Stimulated activated CD8-positive, alpha-beta memory T cell treated with anti-CD3 and anti-CD28 coated beads, Interleukin-4, amount 100 ng/mL, for 1 hour (primary cell): ENCODE measurements around the gene PADI2.
"Not testable (repeated sequence)": the region's sequence is repeated elsewhere in the genome, so short reads cannot be mapped to it uniquely, and the experiment has no call there.

ENCODE experiments used
- DNase-seq, 2 donors: peaks; one replicate each; pipeline ENCODE4 v3.0.0-alpha.2; 2020; ENCODE audit warnings: low read depth in 2 of 2, low spot score in 1 of 2

Gene PADI2

GRCh38 chr1:17086751-17087150 lies 32.5 kb downstream of the PADI2 start:
- no peak for DNase-seq

GRCh38 chr1:17084787-17085186 lies 34.5 kb downstream of the PADI2 start:
- DNase-seq: no peak

GRCh38 chr1:17082761-17083160 lies 36.5 kb downstream of the PADI2 start:
- no peak for DNase-seq

- DNase-seq: no peak
These were observed 37.8 kb downstream of the PADI2 start for GRCh38 chr1:17081439-17081838.

- DNase-seq: no peak
These were observed 38.4 kb downstream of the PADI2 start for GRCh38 chr1:17080880-17081279.

- DNase-seq: no peak
These were observed 39.0 kb downstream of the PADI2 start for GRCh38 chr1:17080085-17080759.

- no peak for DNase-seq
These were observed 40.0 kb downstream of the PADI2 start for GRCh38 chr1:17078991-17079868.

- DNase-seq: no peak
These were observed 43.6 kb downstream of the PADI2 start for GRCh38 chr1:17075470-17076255.

GRCh38 chr1:17071794-17072193 lies 47.5 kb downstream of the PADI2 start:
- no peak for DNase-seq

- no peak for DNase-seq
These were observed 49.1 kb downstream of the PADI2 start for GRCh38 chr1:17070163-17070525.

- DNase-seq: no peak
These were observed 49.6 kb downstream of the PADI2 start for GRCh38 chr1:17069452-17070162.

GRCh38 chr1:17068789-17069188 lies 50.5 kb downstream of the PADI2 start:
- DNase-seq: no peak

GRCh38 chr1:17067465-17068240 lies 51.6 kb downstream of the PADI2 start:
- no peak for DNase-seq

GRCh38 chr1:17067069-17067426 lies 52.2 kb downstream of the PADI2 start:
- DNase-seq: no peak

- DNase-seq: no peak
These were observed 52.7 kb downstream of the PADI2 start for GRCh38 chr1:17066361-17067068.

GRCh38 chr1:17065666-17066065 lies 53.6 kb downstream of the PADI2 start:
- no peak for DNase-seq

GRCh38 chr1:17062751-17063150 lies 56.5 kb downstream of the PADI2 start:
- not testable (repeated sequence) for DNase-seq

GRCh38 chr1:17061892-17062291 lies 57.4 kb downstream of the PADI2 start:
- no peak for DNase-seq

- DNase-seq: no peak
These were observed 57.8 kb downstream of the PADI2 start for GRCh38 chr1:17061486-17061885.

- no peak for DNase-seq
These were observed 58.9 kb downstream of the PADI2 start for GRCh38 chr1:17060306-17060749.
